Natural killer cell treated with Interleukin-12 subunit alpha and Interleukin-12 subunit beta and Interleukin-15 and Interleukin-18, amount 100 ng/mL, for 72 hours (primary cell): ENCODE data around the gene CYSLTR2. TPM values are rescaled to one million over a fixed set of nuclear protein-coding genes. Genes with fewer than 3 reads are reported as not detected.

Source experiments
- ATAC-seq, 2 donors: fragments of 150-1000 bp; cut with Tn5 transposase in 1 of 2; sonication (Bioruptor Pico), chemical (Tn5 transposase) in 1 of 2; 2 replicates each; pipeline ENCODE4 v1.10.0; 2021
- DNase-seq: peaks from one replicate; pipeline ENCODE4 v3.0.0; 2022; ENCODE audit warnings: low spot score
- H3K27ac Mint-ChIP-seq, 2 donors: 1 replicate in 1 of 2; 2 replicates in 1 of 2; pipeline ENCODE4 v1.8.0; 2022; ENCODE audit warnings: mixed read lengths in 2 of 2, mild to moderate bottlenecking in 1 of 2, moderate library complexity in 1 of 2
- H3K27me3 Mint-ChIP-seq, 2 donors: 1 replicate in 1 of 2; 2 replicates in 1 of 2; pipeline ENCODE4 v1.8.0; 2022; ENCODE audit warnings: mixed read lengths in 2 of 2
- H3K36me3 Mint-ChIP-seq: one replicate; pipeline ENCODE4 v1.8.0; 2022; ENCODE audit warnings: mixed read lengths
- H3K4me1 Mint-ChIP-seq, 2 donors: 1 replicate in 1 of 2; 2 replicates in 1 of 2; pipeline ENCODE4 v1.8.0; 2022; ENCODE audit warnings: low read depth in 2 of 2, mixed read lengths in 2 of 2, mild to moderate bottlenecking in 1 of 2
- H3K4me3 Mint-ChIP-seq: one replicate; pipeline ENCODE4 v1.8.0; 2022; ENCODE audit warnings: mixed read lengths
- H3K9me3 Mint-ChIP-seq: 2 replicates; pipeline ENCODE4 v1.8.0; 2022; ENCODE audit warnings: mixed read lengths
- total RNA-seq, 2 donors: library from RNA; stranded (reverse); gene quantifications; one replicate each; pipeline ENCODE4 v1.2.3, GENCODE V29; 2022

Gene CYSLTR2
- 10 to 100 TPM in 1 of 2 donors, 1 to 10 TPM in 1; 3.3 to 15.8 TPM for total RNA-seq

GRCh38 chr13:48653472-48653939 lies at the start of gene CYSLTR2:
Gene CYSLTR2, plus strand, starts transcription at chr13:48653929. Its CDS starts 52,889 bp downstream, at chr13:48706818.
- Mint-ChIP-seq H3K27me3 (no peaks in the 10 kb centered on the region), H3K4me3 (peak within 1 kb of the TSS; percentile 73), H3K9me3 (no peaks in the 10 kb centered on the region), H3K27ac (peak within 1 kb of the TSS; percentile 68 to 96), H3K4me1 (peaks cover 28 to 32% of the 10 kb centered on the region in 2 donors), H3K36me3 (no peaks in the 10 kb centered on the region)
- ATAC-seq (peak; percentile 86 to 87), DNase-seq (no peak)

- Mint-ChIP-seq H3K4me1 (no peaks in the 10 kb centered on the region), H3K9me3 (no peaks in the 10 kb centered on the region), H3K27ac (no peak overlapping the region), H3K27me3 (no peaks in the 10 kb centered on the region), H3K4me3 (no peak overlapping the region), H3K36me3 (peaks cover 5% of the 10 kb centered on the region)
- ATAC-seq: no peak
- no peak for DNase-seq
Measured at GRCh38 chr13:48615049-48615448, 38.7 kb upstream of the CYSLTR2 start.

GRCh38 chr13:48618937-48619336 lies 34.8 kb upstream of the CYSLTR2 start:
- no peak for DNase-seq
- Mint-ChIP-seq H3K4me3 (no peak overlapping the region), H3K4me1 (no peaks in the 10 kb centered on the region), H3K36me3 (peaks cover 18% of the 10 kb centered on the region), H3K9me3 (peaks cover 8% of the 10 kb centered on the region), H3K27me3 (no peaks in the 10 kb centered on the region), H3K27ac (no peak overlapping the region)
- ATAC-seq: no peak

- Mint-ChIP-seq H3K9me3 (peaks cover 8% of the 10 kb centered on the region), H3K4me1 (no peaks in the 10 kb centered on the region), H3K27me3 (no peaks in the 10 kb centered on the region), H3K27ac (no peak overlapping the region), H3K36me3 (peaks cover 18% of the 10 kb centered on the region), H3K4me3 (no peak overlapping the region)
- DNase-seq (no peak), ATAC-seq (no peak)
Measured at GRCh38 chr13:48621056-48621455, 32.7 kb upstream of the CYSLTR2 start.

- Mint-ChIP-seq H3K36me3 (peaks cover 14% of the 10 kb centered on the region), H3K9me3 (peaks cover 8% of the 10 kb centered on the region), H3K4me3 (no peak overlapping the region), H3K27me3 (peaks cover 0 to 7% of the 10 kb centered on the region in 2 donors), H3K27ac (no peak overlapping the region), H3K4me1 (peaks cover 0 to 3% of the 10 kb centered on the region in 2 donors)
- ATAC-seq (no peak), DNase-seq (no peak)
Measured at GRCh38 chr13:48624016-48624415, 29.7 kb upstream of the CYSLTR2 start.

- no peak overlapping the region for H3K27ac Mint-ChIP-seq
- DNase-seq (no peak), ATAC-seq (no peak)
- H3K4me3 Mint-ChIP-seq: no peak overlapping the region
- peaks cover 14% of the 10 kb centered on the region for H3K36me3 Mint-ChIP-seq
- peaks cover 3 to 4% of the 10 kb centered on the region in 2 donors for H3K4me1 Mint-ChIP-seq
- peaks cover 8% of the 10 kb centered on the region for H3K9me3 Mint-ChIP-seq
- H3K27me3 Mint-ChIP-seq: peaks cover 0 to 7% of the 10 kb centered on the region in 2 donors
Measured at GRCh38 chr13:48624858-48625257, 28.9 kb upstream of the CYSLTR2 start.

- Mint-ChIP-seq H3K36me3 (peaks cover 9% of the 10 kb centered on the region), H3K9me3 (peaks cover 8% of the 10 kb centered on the region), H3K27ac (no peak overlapping the region), H3K4me1 (peaks cover 3 to 4% of the 10 kb centered on the region in 2 donors), H3K27me3 (peaks cover 0 to 7% of the 10 kb centered on the region in 2 donors), H3K4me3 (no peak overlapping the region)
- DNase-seq (no peak), ATAC-seq (no peak)
Measured at GRCh38 chr13:48625413-48626076, 28.2 kb upstream of the CYSLTR2 start.

- peaks cover 0 to 7% of the 10 kb centered on the region in 2 donors for H3K27me3 Mint-ChIP-seq
- peaks cover 7% of the 10 kb centered on the region for H3K9me3 Mint-ChIP-seq
- H3K4me3 Mint-ChIP-seq: no peak overlapping the region
- H3K27ac Mint-ChIP-seq: no peak overlapping the region
- ATAC-seq: no peak
- no peak for DNase-seq
- H3K4me1 Mint-ChIP-seq: peaks cover 3 to 4% of the 10 kb centered on the region in 2 donors
- H3K36me3 Mint-ChIP-seq: peaks cover 7% of the 10 kb centered on the region
Measured at GRCh38 chr13:48626077-48626449, 27.7 kb upstream of the CYSLTR2 start.

- DNase-seq: no peak
- Mint-ChIP-seq H3K4me1 (peaks cover 3 to 4% of the 10 kb centered on the region in 2 donors), H3K36me3 (no peaks in the 10 kb centered on the region), H3K9me3 (no peaks in the 10 kb centered on the region), H3K27ac (peak overlapping the region in 1 of 2 donors; percentile 33), H3K27me3 (peaks cover 0 to 7% of the 10 kb centered on the region in 2 donors), H3K4me3 (no peak overlapping the region)
- no peak for ATAC-seq
Measured at GRCh38 chr13:48626726-48627451, 26.8 kb upstream of the CYSLTR2 start.

GRCh38 chr13:48629277-48629676 lies 24.5 kb upstream of the CYSLTR2 start:
- ATAC-seq (no peak), DNase-seq (no peak)
- no peaks in the 10 kb centered on the region for H3K9me3 Mint-ChIP-seq
- H3K27ac Mint-ChIP-seq: no peak overlapping the region
- peaks cover 3 to 4% of the 10 kb centered on the region in 2 donors for H3K4me1 Mint-ChIP-seq
- peaks cover 0 to 7% of the 10 kb centered on the region in 2 donors for H3K27me3 Mint-ChIP-seq
- no peak overlapping the region for H3K4me3 Mint-ChIP-seq
- H3K36me3 Mint-ChIP-seq: no peaks in the 10 kb centered on the region

- no peaks in the 10 kb centered on the region for H3K9me3 Mint-ChIP-seq
- H3K4me3 Mint-ChIP-seq: no peak overlapping the region
Measured at GRCh38 chr13:48630291-48630690, 23.4 kb upstream of the CYSLTR2 start.

GRCh38 chr13:48630773-48631172 lies 23.0 kb upstream of the CYSLTR2 start:
- H3K27me3 Mint-ChIP-seq: peaks cover 0 to 7% of the 10 kb centered on the region in 2 donors
- DNase-seq (no peak), ATAC-seq (no peak)
- peak overlapping the region in 1 of 2 donors; percentile 3 for H3K27ac Mint-ChIP-seq
- no peaks in the 10 kb centered on the region for H3K36me3 Mint-ChIP-seq
- H3K4me1 Mint-ChIP-seq: peaks cover 3 to 4% of the 10 kb centered on the region in 2 donors
- H3K9me3 Mint-ChIP-seq: no peaks in the 10 kb centered on the region
- no peak overlapping the region for H3K4me3 Mint-ChIP-seq

More at GRCh38 chr13:48630291-48630690, 23.4 kb upstream of the CYSLTR2 start:
- no peak overlapping the region for H3K27ac Mint-ChIP-seq
- H3K27me3 Mint-ChIP-seq: peaks cover 0 to 7% of the 10 kb centered on the region in 2 donors
- no peak for ATAC-seq
- DNase-seq: no peak
- H3K36me3 Mint-ChIP-seq: no peaks in the 10 kb centered on the region
- peaks cover 3 to 4% of the 10 kb centered on the region in 2 donors for H3K4me1 Mint-ChIP-seq

- H3K36me3 Mint-ChIP-seq: peaks cover 4% of the 10 kb centered on the region
- no peak overlapping the region for H3K4me3 Mint-ChIP-seq
- peak overlapping the region in 1 of 2 donors; percentile 3 for H3K27ac Mint-ChIP-seq
- H3K27me3 Mint-ChIP-seq: peaks cover 0 to 5% of the 10 kb centered on the region in 2 donors
- H3K4me1 Mint-ChIP-seq: peaks cover 3 to 7% of the 10 kb centered on the region in 2 donors
- DNase-seq (no peak), ATAC-seq (no peak)
- peaks cover 3% of the 10 kb centered on the region for H3K9me3 Mint-ChIP-seq
Measured at GRCh38 chr13:48631441-48631840, 22.3 kb upstream of the CYSLTR2 start.

- Mint-ChIP-seq H3K27ac (no peak overlapping the region), H3K4me1 (peaks cover 0 to 8% of the 10 kb centered on the region in 2 donors), H3K27me3 (no peaks in the 10 kb centered on the region), H3K4me3 (no peak overlapping the region), H3K9me3 (peaks cover 5% of the 10 kb centered on the region), H3K36me3 (peaks cover 6% of the 10 kb centered on the region)
- no peak for DNase-seq
- no peak for ATAC-seq
Measured at GRCh38 chr13:48633700-48634099, 20.0 kb upstream of the CYSLTR2 start.
